Measurements from ENCODE around the gene RELB. TPM values are rescaled to one million over a fixed set of nuclear protein-coding genes. Genes with fewer than 3 reads are reported as not detected.

The RELB gene
- total and polyA plus RNA-seq, 10 of the 15 experiments (the other 5 are each of a cell fraction or from before 2014, with no cell fraction given) = 0.66 to 43.8 (median 12.8) TPM

DNA sequence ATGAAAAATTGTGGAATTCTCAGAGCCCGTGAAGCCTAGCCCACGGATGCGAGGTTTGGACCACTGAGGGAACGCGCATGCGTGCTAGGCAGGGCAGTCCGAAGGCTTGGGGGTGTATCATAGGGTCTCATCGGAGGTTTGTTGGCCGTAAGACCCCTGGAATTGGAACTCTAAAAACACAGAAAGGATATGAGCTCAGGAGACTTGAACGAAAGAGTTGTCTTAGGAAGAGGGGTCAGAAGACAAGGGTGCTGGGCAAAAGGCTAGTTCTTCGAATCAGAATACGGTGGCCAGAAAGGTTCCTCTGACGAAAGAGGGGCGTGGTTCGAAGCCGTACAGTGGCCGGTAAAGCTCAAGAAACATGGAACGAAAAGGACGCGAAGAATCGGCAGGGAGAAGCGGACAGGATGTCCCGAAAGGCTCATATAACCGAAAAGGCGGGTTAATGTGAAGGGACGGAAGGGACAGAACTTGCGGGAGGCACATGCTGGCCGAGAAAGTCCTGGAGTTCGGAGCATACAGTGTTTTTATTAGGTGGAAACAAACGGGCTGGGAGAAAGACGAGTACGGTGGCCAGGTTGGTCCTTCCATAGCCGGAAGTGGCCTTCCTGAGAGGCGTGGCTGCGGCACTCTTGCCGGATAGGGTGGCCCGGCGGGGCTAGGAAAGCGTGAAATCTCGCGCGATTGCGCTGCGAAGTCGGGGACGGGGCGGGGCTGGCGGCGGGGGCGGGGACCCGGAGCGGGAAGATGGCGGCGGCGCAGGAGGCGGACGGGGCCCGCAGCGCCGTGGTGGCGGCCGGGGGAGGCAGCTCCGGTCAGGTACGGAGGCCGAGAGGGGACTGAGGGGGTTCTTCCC, 46.4 kb upstream of the RELB start, which contains the start of gene CLPTM1:
CLPTM1 (plus strand) TSS at position 732 of the 856 bp plus-strand sequence; CDS start at position 748, 16 bp downstream.
- Histone ChIP-seq H3K4me3 (peak within 1 kb of the TSS; percentile 80), H3K9ac (ENCODE audit: control insufficient read depth, insufficient read depth, low read length) (peak within 1 kb of the TSS; percentile 100), H3K4me1 (ENCODE audit: control insufficient read depth, insufficient read depth, low read length) (peaks cover 10% of the 10 kb centered on the region), H3K27ac (ENCODE audit: control insufficient read depth, insufficient read depth) (peak within 1 kb of the TSS; percentile 100), H3K9me3 (replicated peaks; ENCODE audit: control insufficient read depth, insufficient read depth, low read length) (no peaks in the 10 kb centered on the region), H3K36me3 (ENCODE audit: control insufficient read depth in 2 of 2, insufficient read depth in 2 of 2, low read length in 1 of 2) (peaks cover 2% of the 10 kb centered on the region in 2 experiments; a peak in 1 of 4 replicates), H3K27me3 (replicated peaks in 1 of 2; ENCODE audit: control insufficient read depth in 2 of 2, insufficient read depth in 2 of 2, low read length in 1 of 2) (no peaks in the 10 kb centered on the region), H3K79me2 (ENCODE audit: control insufficient read depth, insufficient read depth, low read length) (peaks cover 56% of the 10 kb centered on the region), H3K4me2 (ENCODE audit: control insufficient read depth, insufficient read depth) (peak within 1 kb of the TSS; percentile 96), H2AFZ (ENCODE audit: control insufficient read depth, low read depth, low read length) (peak within 1 kb of the TSS; percentile 100), H4K20me1 (ENCODE audit: control insufficient read depth, insufficient read depth) (no peaks in the 10 kb centered on the region)
- peak; percentile 86 for FAIRE-seq
- intact Hi-C loops (cut with micrococcal nuclease; ENCODE audit: unreplicated experiment) = no loop called here
- peak; percentile 92 for DNase-seq (ENCODE audit: low read depth, low spot score)
- WGBS (ENCODE audit: insufficient coverage, insufficient replicate concordance, low lambda C conversion rate, missing lambda C conversion rate) = under 1% methylated on average over 55 of the region's 65 CpGs
- in situ Hi-C loops (cut with MboI) = loop anchor here (10.0 kb wide), 1 partner anchor 50 kb away; the partner anchor contains the start of gene APOE
- ChIA-PET SMC1A (ENCODE audit: uncharacterized antibody, unreplicated experiment) (interaction anchor here (0.6 to 1.2 kb wide), 6 partner anchors 31 to 264 kb away, joined by 3 to 5 read pairs (median 4); partner anchors contain the start of gene CLASRP), CTCF (interaction anchor here (0.7 to 3.5 kb wide), 5 partner anchors 34 to 384 kb away, joined by 3 to 12 read pairs (median 4); no protein-coding TSS in a partner anchor), RAD21 (ENCODE audit: unreplicated experiment) (interaction anchor here (1.0 kb wide), 1 partner anchor 84 kb away, joined by 3 read pairs; the partner anchor contains the start of gene CLASRP), POLR2A (interaction anchor here (0.8 to 1.6 kb wide), 8 partner anchors 11 to 224 kb away, joined by 3 to 7 read pairs (median 4); partner anchors contain the start of genes BLOC1S3, TOMM40 and TRAPPC6A)
- peak; percentile 95 for ATAC-seq
- BruUV-seq (replicated peaks) = TSS peak; percentile 95
- TF ChIP-seq POLR2A (IDR thresholded peaks at IDR 0.05; ENCODE audit: low read depth, low read length) (peak; percentile 85), GABPA (IDR thresholded peaks at IDR 0.05; ENCODE audit: low read depth) (peak; percentile 85), MEF2A (IDR thresholded peaks at IDR 0.05; ENCODE audit: insufficient read depth, low read depth, low read length) (no peak), PML (IDR thresholded peaks at IDR 0.05; ENCODE audit: low read length) (peak; percentile 80; the same call in 1 of the 2 replicates), ATF7 (IDR thresholded peaks at IDR 0.05; ENCODE audit: low read depth) (peak; percentile 85), SPI1 (IDR thresholded peaks at IDR 0.05; ENCODE audit: borderline replicate concordance, insufficient read depth, low read depth, low read length) (peak; percentile 18; the same call in 1 of the 2 replicates), HCFC1 (IDR thresholded peaks at IDR 0.05; ENCODE audit: low read length) (peak; percentile 68), CEBPB (IDR thresholded peaks at IDR 0.05; ENCODE audit: borderline replicate concordance in 1 of 2, low read depth in 2 of 2, low read length in 2 of 2) (no peak), WRNIP1 (IDR thresholded peaks at IDR 0.05; ENCODE audit: borderline replicate concordance, low read depth, low read length) (peak; percentile 96; the same call in 1 of the 2 replicates), TARDBP (IDR thresholded peaks at IDR 0.05; ENCODE audit: borderline replicate concordance) (no peak), EGR1 (IDR thresholded peaks at IDR 0.05; ENCODE audit: borderline replicate concordance in 1 of 2, low read depth in 2 of 2, low read length in 2 of 2) (peak in 1 of 2 experiments; percentile 57; a peak in 2 of 3 replicates)
- TF ChIP-seq, protein P1, sequence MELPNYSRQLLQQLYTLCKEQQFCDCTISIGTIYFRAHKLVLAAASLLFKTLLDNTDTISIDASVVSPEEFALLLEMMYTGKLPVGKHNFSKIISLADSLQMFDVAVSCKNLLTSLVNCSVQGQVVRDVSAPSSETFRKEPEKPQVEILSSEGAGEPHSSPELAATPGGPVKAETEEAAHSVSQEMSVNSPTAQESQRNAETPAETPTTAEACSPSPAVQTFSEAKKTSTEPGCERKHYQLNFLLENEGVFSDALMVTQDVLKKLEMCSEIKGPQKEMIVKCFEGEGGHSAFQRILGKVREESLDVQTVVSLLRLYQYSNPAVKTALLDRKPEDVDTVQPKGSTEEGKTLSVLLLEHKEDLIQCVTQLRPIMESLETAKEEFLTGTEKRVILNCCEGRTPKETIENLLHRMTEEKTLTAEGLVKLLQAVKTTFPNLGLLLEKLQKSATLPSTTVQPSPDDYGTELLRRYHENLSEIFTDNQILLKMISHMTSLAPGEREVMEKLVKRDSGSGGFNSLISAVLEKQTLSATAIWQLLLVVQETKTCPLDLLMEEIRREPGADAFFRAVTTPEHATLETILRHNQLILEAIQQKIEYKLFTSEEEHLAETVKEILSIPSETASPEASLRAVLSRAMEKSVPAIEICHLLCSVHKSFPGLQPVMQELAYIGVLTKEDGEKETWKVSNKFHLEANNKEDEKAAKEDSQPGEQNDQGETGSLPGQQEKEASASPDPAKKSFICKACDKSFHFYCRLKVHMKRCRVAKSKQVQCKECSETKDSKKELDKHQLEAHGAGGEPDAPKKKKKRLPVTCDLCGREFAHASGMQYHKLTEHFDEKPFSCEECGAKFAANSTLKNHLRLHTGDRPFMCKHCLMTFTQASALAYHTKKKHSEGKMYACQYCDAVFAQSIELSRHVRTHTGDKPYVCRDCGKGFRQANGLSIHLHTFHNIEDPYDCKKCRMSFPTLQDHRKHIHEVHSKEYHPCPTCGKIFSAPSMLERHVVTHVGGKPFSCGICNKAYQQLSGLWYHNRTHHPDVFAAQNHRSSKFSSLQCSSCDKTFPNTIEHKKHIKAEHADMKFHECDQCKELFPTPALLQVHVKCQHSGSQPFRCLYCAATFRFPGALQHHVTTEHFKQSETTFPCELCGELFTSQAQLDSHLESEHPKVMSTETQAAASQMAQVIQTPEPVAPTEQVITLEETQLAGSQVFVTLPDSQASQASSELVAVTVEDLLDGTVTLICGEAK (IDR thresholded peaks at IDR 0.05; ENCODE audit: borderline replicate concordance) = peak; percentile 91
- TF ChIP-seq, protein P2, sequence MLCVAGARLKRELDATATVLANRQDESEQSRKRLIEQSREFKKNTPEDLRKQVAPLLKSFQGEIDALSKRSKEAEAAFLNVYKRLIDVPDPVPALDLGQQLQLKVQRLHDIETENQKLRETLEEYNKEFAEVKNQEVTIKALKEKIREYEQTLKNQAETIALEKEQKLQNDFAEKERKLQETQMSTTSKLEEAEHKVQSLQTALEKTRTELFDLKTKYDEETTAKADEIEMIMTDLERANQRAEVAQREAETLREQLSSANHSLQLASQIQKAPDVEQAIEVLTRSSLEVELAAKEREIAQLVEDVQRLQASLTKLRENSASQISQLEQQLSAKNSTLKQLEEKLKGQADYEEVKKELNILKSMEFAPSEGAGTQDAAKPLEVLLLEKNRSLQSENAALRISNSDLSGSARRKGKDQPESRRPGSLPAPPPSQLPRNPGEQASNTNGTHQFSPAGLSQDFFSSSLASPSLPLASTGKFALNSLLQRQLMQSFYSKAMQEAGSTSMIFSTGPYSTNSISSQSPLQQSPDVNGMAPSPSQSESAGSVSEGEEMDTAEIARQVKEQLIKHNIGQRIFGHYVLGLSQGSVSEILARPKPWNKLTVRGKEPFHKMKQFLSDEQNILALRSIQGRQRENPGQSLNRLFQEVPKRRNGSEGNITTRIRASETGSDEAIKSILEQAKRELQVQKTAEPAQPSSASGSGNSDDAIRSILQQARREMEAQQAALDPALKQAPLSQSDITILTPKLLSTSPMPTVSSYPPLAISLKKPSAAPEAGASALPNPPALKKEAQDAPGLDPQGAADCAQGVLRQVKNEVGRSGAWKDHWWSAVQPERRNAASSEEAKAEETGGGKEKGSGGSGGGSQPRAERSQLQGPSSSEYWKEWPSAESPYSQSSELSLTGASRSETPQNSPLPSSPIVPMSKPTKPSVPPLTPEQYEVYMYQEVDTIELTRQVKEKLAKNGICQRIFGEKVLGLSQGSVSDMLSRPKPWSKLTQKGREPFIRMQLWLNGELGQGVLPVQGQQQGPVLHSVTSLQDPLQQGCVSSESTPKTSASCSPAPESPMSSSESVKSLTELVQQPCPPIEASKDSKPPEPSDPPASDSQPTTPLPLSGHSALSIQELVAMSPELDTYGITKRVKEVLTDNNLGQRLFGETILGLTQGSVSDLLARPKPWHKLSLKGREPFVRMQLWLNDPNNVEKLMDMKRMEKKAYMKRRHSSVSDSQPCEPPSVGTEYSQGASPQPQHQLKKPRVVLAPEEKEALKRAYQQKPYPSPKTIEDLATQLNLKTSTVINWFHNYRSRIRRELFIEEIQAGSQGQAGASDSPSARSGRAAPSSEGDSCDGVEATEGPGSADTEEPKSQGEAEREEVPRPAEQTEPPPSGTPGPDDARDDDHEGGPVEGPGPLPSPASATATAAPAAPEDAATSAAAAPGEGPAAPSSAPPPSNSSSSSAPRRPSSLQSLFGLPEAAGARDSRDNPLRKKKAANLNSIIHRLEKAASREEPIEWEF (IDR thresholded peaks at IDR 0.05; ENCODE audit: insufficient replicate concordance, low read depth, low read length) = no peak
